Posterior vena cava (tissue), 2 donors: ENCODE results near the gene LATS2. TPM values are rescaled to one million over a fixed set of nuclear protein-coding genes. Genes with fewer than 3 reads are reported as not detected.
"Not testable (repeated sequence)": the region's sequence is repeated elsewhere in the genome, so short reads cannot be mapped to it uniquely, and the experiment has no call there.

Source experiments
- DNase-seq: peaks from one replicate; pipeline ENCODE4 v3.0.0-alpha.2; 2020; ENCODE audit warnings: low spot score
- intact Hi-C, 2 donors: fragments of 100-400 bp; cut with DNase I; formaldehyde crosslinking; loops; one replicate each; pipeline versions ENCODE4 v1.14.1 to v1.14.2; 2022 to 2023
- total RNA-seq, 2 donors: library from RNA; stranded (reverse); fragmentation: NEBNext Ultra II Directional; extraction: Animal tissue kit (Norgen Biotek cat#: 25700); gene quantifications; one replicate each; pipeline ENCODE4 v1.2.1, GENCODE V29; 2021
- donor health status: DM: yes; HTN: yes; CAD: no.
- donor health status: DM: yes; HTN: yes; CAD: no.

The LATS2 gene
- total RNA-seq, 2 donors from 2014 or later = 37.2 to 41.8 TPM

DNA sequence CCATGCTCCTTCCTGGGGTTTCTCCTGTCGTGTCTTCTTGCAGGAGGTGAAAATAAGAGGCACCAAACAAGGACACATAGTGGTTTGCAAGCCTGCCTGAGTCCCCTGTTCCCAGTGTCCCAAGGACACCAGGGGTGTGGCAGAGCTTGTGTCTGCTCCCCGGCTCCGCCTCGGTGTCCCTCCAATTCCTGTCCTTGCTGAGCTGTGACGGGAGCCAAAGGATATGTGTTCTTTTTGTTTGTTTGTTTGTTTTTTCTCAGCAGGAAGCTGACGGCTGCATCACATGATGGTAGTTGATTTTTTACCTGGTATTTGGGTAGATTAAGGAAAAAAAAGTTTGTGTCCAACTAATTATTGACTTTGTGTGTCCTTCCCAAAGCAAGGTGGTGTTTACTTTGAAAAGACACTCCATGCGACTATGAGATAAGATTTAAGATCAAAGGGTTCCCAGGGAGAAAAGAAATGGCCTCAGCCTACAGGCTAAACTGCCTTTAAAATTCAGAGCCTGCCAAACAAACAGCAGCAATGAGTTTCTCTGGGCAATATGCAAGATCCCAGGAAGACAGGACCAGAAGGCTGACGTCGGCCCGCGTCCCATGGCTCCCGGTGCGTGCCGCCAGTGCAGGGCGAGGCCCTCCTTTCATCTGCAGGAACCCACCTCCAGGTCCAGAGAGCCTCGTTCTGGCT is 108.0 kb downstream of the LATS2 start:
- intact Hi-C loops = loop anchor here in 1 of 2 donors (10.0 kb wide), 1 partner anchor 531 kb away; no protein-coding TSS in a partner anchor
- no peak for DNase-seq

DNA sequence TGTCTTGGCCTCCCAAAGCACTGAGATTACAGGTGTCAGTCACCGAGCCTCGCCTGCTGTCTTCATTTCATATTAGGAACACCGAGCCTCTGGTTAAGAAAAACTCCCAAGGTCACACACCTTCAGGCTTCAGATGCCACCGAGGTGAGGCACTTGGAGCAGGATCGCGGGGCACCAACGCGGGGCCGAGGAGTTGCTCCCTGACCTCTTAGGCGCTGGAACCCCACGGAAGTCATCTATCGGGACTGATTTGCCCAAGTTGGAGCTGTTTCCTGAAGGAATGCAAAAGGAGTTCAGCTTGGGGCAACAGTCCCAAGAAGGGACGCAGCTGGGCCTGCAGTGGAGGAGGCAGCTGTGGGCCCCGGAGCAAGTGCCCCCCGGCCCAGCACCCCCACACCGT is 108.5 kb downstream of the LATS2 start:
- intact Hi-C loops = loop anchor here in 1 of 2 donors (10.0 kb wide), 1 partner anchor 532 kb away; no protein-coding TSS in a partner anchor
- DNase-seq = no peak

DNA sequence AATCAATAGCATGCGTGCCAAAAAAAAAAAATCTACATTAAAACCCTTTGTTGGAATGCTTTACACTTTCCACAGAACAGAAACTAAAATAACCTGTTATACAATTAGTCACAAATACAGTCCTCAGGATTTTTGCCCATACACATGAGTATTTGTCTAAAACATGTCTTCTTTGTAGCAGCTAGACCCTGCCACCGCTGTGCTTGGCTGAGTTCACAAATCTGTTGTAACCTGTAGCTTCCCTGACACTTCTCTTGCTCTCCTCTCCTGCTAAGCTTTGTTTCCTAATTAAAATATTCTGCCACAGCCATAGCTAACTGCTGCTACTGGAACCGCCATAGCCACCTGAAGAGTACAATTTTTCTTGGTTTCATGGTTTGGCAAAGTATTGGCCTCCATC is 113.4 kb downstream of the LATS2 start:
- DNase-seq = not testable (repeated sequence)
- intact Hi-C loops = loop anchor here in 1 of 2 donors (10.0 kb wide), 1 partner anchor 347 kb away; no protein-coding TSS in a partner anchor

DNA sequence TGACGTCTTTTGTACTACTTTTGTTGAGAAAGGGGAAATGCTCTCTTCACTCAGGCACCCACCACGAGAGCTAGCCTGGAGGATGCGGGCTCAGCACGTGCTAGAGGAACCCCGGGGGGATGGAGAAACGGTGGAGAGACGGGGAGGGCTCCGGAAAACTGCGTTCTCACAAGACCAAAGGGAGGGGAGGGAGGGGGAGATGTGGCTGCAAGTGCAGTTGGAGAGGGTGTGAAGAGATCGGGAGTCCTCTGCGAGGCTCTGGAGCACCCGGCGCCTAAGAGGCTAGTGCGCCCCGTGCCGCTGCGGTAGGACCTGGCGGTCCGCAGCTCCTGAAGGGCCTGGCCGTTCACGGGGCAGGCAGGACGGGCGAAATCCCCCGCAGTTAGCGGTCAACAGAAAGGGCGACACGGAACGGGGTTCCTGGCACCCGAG is 115.4 kb downstream of the LATS2 start:
- intact Hi-C loops = loop anchor here in 1 of 2 donors (10.0 kb wide), 1 partner anchor 349 kb away; no protein-coding TSS in a partner anchor
- peak; percentile 83 for DNase-seq

- intact Hi-C loops = loop anchor here in 1 of 2 donors (5.0 to 10.0 kb wide), 2 partner anchors 234 to 352 kb away; partner anchors contain the start of genes MRPL57 and SKA3
- no peak for DNase-seq
Measured at GRCh38 chr13:20942938-20943559, 118.3 kb downstream of the LATS2 start.

DNA sequence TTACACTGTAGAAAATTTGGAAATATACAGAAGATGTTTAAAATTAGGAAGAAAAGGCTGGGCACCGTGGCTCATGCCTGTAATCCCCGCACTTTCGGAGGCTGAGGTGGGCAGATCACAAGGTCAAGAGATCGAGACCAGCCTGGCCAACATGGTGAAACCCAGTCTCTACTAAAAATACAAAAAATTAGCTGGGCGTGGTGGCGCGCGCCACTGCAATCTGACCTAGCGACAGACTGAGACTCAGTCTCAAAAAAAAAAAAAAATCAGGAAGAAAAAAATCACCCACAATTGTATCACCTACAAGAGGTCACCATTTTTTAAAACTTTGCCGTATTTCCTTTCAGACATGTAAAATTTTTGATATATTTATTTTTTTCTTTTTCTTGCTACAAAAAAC is 120.9 kb downstream of the LATS2 start:
- intact Hi-C loops = loop anchor here in 1 of 2 donors (5.0 to 10.0 kb wide), 2 partner anchors 237 to 354 kb away; partner anchors contain the start of genes MRPL57 and SKA3

DNA sequence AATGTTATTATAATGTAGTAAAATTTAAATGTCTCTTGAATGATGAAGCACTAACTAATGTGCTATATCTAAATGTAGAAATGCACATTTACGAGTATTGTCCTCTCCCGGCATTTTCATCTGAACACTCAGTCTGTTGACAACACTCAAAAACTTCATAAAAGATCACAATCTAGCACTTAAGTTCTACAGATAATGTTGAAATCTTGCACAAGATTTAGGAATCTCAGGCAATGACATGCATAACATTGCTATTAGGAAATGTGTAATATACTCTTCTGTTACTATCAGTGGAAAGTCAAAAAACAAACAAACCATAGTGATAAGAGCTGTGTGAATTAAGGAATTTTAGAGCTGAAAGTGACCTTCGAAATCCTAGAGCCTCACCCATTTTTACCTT is 121.3 kb downstream of the LATS2 start:
- intact Hi-C loops = loop anchor here in 1 of 2 donors (5.0 to 10.0 kb wide), 2 partner anchors 237 to 355 kb away; partner anchors contain the start of genes MRPL57 and SKA3
- no peak for DNase-seq

More for the DNA sequence above, 120.9 kb downstream of the LATS2 start:
- not testable (repeated sequence) for DNase-seq

DNA sequence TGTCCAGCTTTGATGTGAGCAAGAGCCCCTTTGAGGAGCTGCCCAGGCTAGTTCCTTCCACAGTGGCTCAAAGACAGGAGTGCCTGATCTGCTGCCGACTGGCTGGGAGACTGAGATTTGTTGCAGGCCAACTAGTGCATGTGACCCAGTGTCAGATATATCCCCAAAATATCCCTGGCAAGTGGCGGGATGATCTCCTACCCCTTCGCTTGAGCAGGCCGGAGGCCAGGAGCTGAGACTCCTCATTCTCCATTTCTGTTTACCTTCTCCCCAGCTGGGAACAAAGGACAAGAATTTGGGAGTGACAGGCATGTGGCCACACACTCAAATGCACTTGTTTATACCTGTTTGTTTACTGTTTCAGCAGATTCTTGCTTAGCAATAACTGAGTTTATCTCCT is 121.7 kb downstream of the LATS2 start:
- intact Hi-C loops = loop anchor here in 1 of 2 donors (5.0 to 10.0 kb wide), 2 partner anchors 238 to 355 kb away; partner anchors contain the start of genes MRPL57 and SKA3
- no peak for DNase-seq

DNA sequence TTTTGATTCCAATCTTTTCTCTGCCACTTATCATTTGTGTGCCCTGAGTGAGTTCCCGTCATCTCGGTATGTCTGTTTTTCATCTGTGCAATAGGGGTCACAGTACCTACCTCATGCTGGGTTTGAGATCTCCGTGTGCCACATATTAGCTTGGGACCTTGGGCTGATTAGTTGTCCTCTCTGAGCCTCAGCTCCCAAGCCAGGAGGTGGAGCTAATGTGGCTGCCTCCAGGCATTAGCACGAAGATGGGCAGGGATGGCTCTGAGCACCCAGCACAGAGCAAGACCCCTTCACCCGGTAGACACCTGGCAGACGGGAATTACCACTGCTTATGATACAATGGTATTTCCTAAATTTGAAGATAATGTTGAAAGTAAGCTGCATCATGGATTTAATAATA is 123.1 kb downstream of the LATS2 start:
- no peak for DNase-seq
- intact Hi-C loops = no loop called here

DNA sequence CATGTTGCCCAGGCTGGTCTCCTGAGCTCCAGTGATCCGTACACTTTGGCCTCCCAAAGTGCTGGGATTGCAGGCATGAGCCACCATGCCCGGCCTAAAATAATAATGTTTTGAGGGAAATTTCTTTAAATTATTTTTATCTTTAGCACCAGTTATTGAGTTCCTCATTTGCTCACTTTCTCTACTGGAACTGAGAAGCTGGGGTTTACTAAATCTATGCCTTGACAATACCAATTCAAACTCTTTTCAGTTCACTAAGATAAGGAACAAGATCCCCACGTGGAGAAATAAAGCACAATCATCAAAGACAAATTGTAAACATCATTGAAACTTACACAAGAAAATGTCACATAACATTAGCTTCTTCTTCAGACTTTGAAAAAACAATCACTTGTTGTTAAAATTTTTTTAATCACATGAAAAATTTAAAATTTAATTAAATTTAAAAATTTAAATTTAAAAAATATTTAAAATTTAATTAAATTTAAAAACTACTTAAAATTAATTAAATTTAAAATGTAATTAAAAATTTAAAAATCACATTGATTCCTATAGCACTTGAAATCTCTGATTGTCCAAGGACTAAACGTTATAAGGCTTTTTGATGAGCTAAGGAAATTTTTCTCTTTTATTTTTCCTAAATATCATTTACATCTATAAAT is 133.7 kb downstream of the LATS2 start:
- intact Hi-C loops = loop anchor here in 1 of 2 donors (10.0 kb wide), 2 partner anchors 223 to 433 kb away; partner anchors contain the start of gene IL17D
- no peak for DNase-seq

DNA sequence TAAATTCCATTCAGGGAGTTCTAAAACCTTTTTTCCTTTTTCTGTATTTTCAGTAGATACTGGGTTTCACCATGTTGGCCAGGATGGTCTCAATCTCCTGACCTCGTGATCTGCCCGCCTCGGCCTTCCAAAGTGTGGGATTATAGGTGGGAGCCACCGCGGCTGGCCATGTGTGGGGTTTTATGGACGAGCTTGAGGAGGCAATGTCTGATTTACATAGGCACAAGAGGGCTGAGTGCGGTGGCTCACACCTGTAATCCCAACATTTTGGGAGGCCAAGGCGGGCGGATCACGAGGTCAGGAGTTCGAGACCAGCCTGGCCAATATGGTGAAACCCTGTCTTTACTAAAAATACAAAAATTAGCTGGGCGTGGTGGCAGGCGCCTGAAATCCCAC is 136.0 kb downstream of the LATS2 start:
- DNase-seq = not testable (repeated sequence)
- intact Hi-C loops = loop anchor here in 1 of 2 donors (10.0 kb wide), 2 partner anchors 221 to 431 kb away; partner anchors contain the start of gene IL17D

DNA sequence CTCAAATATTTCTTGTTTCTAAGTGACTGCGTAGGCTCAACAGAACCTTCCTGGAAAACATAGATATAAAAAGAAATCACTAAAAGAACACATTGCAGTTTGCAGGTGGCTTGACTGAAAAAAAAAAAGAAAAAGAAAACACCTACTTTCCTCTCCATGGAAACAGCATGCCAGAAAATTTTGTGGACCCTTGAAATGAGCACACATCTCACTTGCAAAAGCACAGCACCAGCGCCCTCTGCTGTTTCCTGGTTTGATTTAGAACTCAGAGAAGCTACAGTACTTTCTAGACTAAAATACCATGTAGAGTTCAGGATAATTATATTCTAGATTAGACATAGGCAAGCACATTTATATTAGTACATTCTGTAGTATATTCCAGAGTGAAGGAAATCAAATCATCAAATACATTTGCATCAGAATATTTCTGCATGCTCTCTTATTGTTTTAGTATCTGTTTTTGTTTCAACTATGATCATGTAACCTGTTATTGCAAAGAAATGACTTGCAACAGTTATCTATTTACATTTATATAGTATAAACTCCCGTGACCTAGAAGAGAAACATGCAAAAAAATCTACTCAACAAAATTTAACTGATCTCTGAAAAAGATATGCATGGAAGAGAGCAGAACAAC is 136.5 kb downstream of the LATS2 start:
- no peak for DNase-seq
- intact Hi-C loops = loop anchor here in 1 of 2 donors (5.0 to 10.0 kb wide), 3 partner anchors 220 to 430 kb away; partner anchors contain the start of gene IL17D

GRCh38 chr13:20923272-20923671 is 138.1 kb downstream of the LATS2 start:
- intact Hi-C loops = loop anchor here in 1 of 2 donors (5.0 to 10.0 kb wide), 3 partner anchors 218 to 428 kb away; partner anchors contain the start of gene IL17D
- no peak for DNase-seq

Other genes with a start within 250 kb of the LATS2 start
- gene XPO4, start 158.8 kb downstream of the LATS2 start, total RNA-seq = 10 to 100 TPM; 11.8 to 12.8 TPM
- 100 to 1,000 TPM; 177 to 182 TPM for gene SAP18, start 78.5 kb upstream of the LATS2 start, total RNA-seq
- gene SKA3, start 115.0 kb upstream of the LATS2 start, total RNA-seq = 1 to 10 TPM in 1 of 2 donors, under 1 TPM in 1; 0.86 to 1.7 TPM
- gene MRPL57, start 115.1 kb upstream of the LATS2 start, total RNA-seq = 10 to 100 TPM; 10.1 to 11.1 TPM